HG03457 (cell line): ENCODE measurements around the gene BCKDK.
A peak's percentile ranks its signal among the peaks of the same experiment; 100 is the strongest.

ENCODE experiments used
- ATAC-seq: cut with Tn5 transposase; IDR thresholded peaks from one replicate; pipeline ENCODE4 v1.9.1; 2021; ENCODE audit warnings: moderate number of reproducible peaks; ENCODE audit not compliant: unreplicated experiment

Gene BCKDK

GRCh38 chr16:31108035-31108793, at the start of gene BCKDK:
TSS of gene BCKDK (plus strand) at chr16:31108386. CDS start at chr16:31109224, 838 bp downstream.
- peak; percentile 77 for ATAC-seq

- no peak for ATAC-seq
Observed at GRCh38 chr16:31061126-31061812, 46.9 kb upstream of the BCKDK start.

GRCh38 chr16:31061813-31062440, 46.3 kb upstream of the BCKDK start:
- ATAC-seq = no peak

- no peak for ATAC-seq
Observed at GRCh38 chr16:31063495-31063842, 44.7 kb upstream of the BCKDK start.

GRCh38 chr16:31063843-31064611, 44.2 kb upstream of the BCKDK start:
- no peak for ATAC-seq

DNA sequence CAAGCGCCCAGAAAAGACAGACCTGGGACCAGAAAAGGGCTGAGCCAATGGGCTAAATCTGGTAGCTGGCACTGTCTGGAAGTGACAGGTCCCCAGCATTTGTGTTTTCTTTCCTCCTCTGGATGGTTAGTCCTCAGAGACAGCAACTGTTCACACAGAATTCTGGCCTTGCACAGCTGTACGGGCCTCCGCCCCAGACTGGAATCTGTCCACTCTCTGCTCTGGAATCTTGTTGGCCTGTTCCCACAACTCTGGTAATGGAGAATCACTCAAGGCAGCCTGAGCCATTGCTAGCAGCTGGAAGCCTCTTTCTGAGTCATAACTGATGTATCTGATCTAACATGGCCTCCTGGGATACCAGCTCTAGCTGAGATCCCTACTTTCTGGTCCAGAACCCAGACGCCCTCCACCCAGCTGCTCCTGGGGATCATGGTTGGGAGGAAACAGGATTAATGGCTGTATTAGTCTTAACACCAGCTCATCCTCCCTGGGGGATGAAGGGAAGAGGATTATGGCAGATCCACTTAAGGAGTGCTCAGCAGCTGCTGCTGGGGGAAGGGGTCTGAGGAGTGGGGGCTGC, 43.2 kb upstream of the BCKDK start:
- no peak for ATAC-seq

GRCh38 chr16:31067342-31067741, 40.8 kb upstream of the BCKDK start:
- ATAC-seq = no peak

- ATAC-seq = no peak
Observed at GRCh38 chr16:31071861-31072260, 36.3 kb upstream of the BCKDK start.

DNA sequence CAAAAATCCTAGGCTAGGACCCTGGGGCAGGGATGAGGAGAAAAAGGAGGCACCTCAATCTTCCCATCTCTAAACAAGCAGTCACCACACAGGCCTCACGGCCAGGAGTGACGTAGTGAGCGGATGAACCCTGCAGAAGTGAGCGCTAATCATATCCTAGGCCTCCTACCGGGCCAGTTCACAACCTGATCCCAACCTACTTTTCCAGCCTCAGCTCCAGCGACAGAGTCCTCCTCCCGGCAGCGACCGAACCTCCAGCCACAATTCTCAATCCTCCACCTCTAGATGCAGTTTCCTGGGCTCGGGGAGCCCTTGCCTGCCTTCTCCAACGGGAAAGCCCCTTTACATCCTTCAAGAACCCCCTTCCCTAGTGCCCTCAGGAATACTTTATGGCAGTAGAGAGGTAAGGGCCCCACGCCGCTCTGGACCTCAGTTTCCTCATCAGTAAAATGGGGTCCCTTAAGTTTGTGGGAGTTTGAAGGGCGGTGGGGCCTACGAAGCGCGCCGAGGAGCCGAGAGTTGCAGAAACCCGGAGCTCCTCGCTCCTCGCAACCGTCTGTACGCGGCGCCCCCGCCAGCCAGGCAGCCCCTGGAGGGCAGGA, 35.5 kb upstream of the BCKDK start:
- ATAC-seq = no peak

DNA sequence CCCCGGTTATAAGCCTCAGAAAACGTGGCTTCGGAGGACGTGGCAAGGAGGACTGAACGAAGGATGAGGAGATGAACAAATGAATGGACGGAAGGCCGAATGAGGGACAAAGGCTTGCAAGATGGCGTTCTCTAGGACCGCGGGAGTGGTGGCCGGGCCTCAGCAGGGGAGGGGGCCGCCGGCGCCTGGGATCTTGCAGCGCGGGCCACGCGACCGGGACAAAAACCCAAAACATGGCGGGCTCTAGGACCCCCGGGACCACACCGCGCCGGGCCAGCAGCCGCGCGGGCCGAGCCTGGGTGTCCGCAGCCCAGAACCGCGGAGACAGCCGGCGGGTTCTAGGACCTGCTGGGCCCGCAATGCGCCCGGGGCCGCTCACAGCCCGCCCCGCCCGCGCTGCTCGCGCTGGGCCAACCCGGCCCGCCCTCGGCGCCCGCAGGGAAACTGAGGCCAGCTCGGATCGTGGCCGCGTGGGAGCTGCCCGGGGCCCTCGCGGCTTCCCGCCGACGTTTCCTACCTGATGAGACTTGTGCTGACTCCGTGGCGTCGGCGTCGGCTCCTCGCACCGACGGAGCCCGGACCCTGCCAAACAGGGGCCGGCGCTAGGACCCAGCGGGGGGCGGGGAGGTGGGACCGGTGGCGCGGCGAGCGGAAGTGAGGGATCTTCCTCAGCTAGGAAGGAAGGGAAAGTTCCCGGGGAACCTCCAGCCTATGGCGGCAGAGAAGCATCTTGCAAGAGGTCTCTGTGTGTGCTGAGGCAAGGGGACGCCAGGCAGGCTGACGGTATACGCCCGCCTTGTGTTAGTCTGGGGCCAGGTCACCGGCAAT, 34.8 kb upstream of the BCKDK start:
- ATAC-seq = peak; percentile 52

- ATAC-seq = peak; percentile 64
Observed at GRCh38 chr16:31073970-31074813, 34.0 kb upstream of the BCKDK start, which contains the start of the genes ZNF646 and ZNF668. TSS of gene ZNF646 (plus strand) at chr16:31074422. CDS start at chr16:31076325, 1,903 bp downstream. TSS of gene ZNF668 (minus strand) at chr16:31074240. CDS start at chr16:31064459, 9,781 bp downstream.

GRCh38 chr16:31074814-31075183, 33.4 kb upstream of the BCKDK start:
- no peak for ATAC-seq

DNA sequence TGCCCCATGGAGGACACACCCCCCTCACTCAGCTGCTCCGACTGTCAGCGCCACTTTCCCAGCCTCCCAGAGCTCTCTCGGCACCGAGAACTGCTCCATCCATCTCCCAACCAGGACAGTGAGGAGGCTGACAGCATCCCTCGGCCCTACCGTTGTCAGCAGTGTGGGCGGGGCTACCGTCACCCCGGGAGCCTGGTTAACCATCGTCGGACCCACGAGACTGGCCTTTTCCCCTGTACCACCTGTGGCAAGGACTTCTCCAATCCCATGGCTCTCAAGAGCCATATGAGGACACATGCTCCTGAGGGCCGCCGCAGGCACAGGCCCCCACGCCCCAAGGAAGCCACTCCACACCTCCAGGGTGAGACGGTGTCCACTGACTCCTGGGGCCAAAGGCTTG, 31.9 kb upstream of the BCKDK start:
- no peak for ATAC-seq

- no peak for ATAC-seq
Observed at GRCh38 chr16:31077024-31077423, 31.2 kb upstream of the BCKDK start.

DNA sequence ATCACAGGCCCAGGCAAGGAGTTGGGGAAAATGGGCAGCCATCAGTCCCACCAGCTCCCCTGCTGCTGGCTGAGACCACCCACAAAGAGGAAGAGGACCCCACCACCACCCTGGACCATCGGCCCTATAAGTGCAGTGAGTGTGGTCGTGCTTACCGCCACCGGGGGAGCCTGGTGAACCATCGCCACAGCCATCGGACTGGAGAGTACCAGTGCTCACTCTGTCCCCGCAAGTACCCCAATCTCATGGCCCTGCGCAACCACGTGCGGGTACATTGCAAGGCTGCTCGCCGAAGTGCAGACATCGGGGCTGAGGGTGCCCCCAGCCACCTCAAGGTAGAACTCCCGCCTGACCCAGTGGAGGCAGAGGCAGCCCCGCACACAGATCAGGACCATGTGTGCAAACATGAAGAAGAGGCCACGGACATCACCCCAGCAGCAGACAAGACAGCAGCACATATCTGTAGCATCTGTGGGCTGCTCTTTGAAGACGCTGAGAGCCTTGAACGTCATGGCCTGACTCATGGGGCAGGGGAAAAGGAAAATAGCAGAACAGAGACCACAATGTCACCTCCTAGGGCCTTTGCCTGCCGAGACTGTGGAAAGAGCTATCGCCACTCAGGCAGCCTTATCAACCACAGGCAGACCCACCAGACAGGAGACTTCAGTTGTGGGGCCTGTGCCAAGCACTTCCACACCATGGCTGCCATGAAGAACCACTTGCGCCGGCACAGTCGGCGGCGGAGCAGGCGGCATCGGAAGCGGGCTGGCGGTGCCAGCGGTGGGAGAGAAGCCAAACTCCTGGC, 30.4 kb upstream of the BCKDK start:
- no peak for ATAC-seq

DNA sequence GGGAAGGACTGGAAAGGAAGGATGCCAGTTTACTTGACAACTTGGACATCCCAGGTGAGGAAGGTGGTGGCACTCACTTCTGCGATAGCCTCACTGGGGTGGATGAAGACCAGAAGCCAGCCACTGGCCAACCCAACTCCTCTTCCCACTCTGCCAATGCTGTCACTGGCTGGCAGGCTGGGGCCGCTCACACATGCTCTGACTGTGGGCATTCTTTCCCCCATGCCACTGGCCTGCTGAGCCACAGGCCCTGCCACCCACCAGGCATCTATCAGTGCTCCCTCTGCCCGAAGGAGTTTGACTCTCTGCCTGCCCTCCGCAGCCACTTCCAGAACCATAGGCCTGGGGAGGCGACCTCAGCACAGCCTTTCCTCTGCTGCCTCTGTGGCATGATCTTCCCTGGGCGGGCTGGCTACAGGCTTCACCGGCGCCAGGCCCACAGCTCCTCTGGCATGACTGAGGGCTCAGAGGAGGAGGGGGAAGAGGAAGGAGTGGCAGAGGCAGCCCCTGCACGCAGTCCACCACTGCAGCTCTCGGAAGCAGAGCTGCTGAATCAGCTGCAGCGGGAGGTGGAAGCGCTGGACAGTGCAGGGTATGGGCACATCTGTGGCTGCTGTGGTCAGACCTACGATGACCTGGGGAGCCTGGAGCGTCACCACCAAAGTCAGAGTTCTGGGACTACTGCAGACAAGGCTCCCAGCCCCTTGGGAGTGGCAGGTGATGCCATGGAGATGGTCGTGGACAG, 29.4 kb upstream of the BCKDK start:
- ATAC-seq = no peak

DNA sequence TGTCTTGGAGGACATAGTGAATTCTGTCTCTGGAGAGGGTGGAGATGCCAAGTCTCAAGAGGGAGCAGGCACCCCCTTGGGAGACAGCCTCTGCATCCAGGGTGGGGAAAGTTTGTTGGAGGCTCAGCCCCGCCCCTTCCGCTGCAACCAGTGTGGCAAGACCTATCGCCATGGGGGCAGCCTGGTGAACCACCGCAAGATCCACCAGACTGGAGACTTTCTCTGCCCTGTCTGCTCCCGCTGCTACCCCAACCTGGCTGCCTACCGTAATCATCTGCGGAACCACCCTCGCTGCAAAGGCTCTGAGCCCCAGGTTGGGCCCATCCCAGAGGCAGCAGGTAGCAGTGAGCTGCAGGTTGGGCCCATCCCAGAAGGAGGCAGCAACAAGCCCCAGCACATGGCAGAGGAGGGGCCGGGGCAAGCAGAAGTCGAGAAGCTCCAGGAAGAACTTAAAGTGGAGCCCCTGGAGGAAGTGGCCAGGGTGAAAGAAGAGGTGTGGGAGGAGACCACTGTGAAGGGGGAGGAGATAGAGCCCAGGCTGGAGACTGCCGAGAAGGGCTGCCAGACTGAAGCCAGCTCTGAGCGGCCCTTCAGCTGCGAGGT, 28.7 kb upstream of the BCKDK start:
- no peak for ATAC-seq
